ENCODE measurements around the gene SHQ1. TPM values are rescaled to one million over a fixed set of nuclear protein-coding genes. Genes with fewer than 3 reads are reported as not detected.

The SHQ1 gene
- total and polyA plus RNA-seq, 9 of the 15 experiments (the other 6 are each of a cell fraction or from before 2014, with no cell fraction given), result 9.2 to 25.0 (median 14.1) TPM

DNA sequence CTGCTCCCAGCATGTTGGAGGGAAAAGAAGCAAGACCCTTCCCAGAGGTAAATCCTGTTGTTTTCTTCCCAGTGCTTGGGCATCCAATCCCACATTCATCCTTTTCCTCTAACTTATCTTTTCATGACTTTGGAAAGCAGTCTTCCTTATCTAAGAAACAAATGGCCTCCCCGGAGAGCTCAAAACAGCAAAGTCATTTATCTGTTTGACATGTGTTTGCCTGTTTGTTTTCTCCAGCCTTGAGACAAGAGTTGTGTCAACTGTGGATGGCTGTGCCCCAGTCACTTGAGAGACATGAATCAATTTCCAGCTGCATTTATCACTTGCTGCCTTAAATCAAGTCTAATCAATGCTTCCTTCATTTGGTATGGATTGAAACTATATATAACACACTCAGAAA, 103.9 kb downstream of the SHQ1 start (continued):
- no peak for TF ChIP-seq PTRF (tag; IDR thresholded peaks at IDR 0.05)
- TF ChIP-seq, protein P1, sequence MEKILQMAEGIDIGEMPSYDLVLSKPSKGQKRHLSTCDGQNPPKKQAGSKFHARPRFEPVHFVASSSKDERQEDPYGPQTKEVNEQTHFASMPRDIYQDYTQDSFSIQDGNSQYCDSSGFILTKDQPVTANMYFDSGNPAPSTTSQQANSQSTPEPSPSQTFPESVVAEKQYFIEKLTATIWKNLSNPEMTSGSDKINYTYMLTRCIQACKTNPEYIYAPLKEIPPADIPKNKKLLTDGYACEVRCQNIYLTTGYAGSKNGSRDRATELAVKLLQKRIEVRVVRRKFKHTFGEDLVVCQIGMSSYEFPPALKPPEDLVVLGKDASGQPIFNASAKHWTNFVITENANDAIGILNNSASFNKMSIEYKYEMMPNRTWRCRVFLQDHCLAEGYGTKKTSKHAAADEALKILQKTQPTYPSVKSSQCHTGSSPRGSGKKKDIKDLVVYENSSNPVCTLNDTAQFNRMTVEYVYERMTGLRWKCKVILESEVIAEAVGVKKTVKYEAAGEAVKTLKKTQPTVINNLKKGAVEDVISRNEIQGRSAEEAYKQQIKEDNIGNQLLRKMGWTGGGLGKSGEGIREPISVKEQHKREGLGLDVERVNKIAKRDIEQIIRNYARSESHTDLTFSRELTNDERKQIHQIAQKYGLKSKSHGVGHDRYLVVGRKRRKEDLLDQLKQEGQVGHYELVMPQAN (IDR thresholded peaks at IDR 0.05; ENCODE audit: borderline replicate concordance), result no peak
- TF ChIP-seq, protein P2, sequence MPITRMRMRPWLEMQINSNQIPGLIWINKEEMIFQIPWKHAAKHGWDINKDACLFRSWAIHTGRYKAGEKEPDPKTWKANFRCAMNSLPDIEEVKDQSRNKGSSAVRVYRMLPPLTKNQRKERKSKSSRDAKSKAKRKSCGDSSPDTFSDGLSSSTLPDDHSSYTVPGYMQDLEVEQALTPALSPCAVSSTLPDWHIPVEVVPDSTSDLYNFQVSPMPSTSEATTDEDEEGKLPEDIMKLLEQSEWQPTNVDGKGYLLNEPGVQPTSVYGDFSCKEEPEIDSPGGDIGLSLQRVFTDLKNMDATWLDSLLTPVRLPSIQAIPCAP (CRISPR knock-in tag; IDR thresholded peaks at IDR 0.05; ENCODE audit: borderline replicate concordance), result no peak
- 0 out of 2 replicates have a peak, but pooled peaks have one; percentile 43 for TF ChIP-seq ZNF584 (CRISPR knock-in tag; IDR thresholded peaks at IDR 0.05; ENCODE audit: low read depth)
- TF ChIP-seq ILF3 (IDR thresholded peaks at IDR 0.05; ENCODE audit: borderline replicate concordance), result no peak
- no peak for TF ChIP-seq ZNF41 (CRISPR knock-in tag; conservative IDR thresholded peaks at IDR 0.05)
- no peak for TF ChIP-seq JUN (IDR thresholded peaks at IDR 0.05; ENCODE audit: borderline replicate concordance, low read depth, low read length)
- TF ChIP-seq JUN (CRISPR knock-in tag; IDR thresholded peaks at IDR 0.05; ENCODE audit: borderline replicate concordance), result no peak
- peak; percentile 87; the same call in 1 of the 2 replicates for TF ChIP-seq HDAC2 (IDR thresholded peaks at IDR 0.05)
- TF ChIP-seq, protein P3, sequence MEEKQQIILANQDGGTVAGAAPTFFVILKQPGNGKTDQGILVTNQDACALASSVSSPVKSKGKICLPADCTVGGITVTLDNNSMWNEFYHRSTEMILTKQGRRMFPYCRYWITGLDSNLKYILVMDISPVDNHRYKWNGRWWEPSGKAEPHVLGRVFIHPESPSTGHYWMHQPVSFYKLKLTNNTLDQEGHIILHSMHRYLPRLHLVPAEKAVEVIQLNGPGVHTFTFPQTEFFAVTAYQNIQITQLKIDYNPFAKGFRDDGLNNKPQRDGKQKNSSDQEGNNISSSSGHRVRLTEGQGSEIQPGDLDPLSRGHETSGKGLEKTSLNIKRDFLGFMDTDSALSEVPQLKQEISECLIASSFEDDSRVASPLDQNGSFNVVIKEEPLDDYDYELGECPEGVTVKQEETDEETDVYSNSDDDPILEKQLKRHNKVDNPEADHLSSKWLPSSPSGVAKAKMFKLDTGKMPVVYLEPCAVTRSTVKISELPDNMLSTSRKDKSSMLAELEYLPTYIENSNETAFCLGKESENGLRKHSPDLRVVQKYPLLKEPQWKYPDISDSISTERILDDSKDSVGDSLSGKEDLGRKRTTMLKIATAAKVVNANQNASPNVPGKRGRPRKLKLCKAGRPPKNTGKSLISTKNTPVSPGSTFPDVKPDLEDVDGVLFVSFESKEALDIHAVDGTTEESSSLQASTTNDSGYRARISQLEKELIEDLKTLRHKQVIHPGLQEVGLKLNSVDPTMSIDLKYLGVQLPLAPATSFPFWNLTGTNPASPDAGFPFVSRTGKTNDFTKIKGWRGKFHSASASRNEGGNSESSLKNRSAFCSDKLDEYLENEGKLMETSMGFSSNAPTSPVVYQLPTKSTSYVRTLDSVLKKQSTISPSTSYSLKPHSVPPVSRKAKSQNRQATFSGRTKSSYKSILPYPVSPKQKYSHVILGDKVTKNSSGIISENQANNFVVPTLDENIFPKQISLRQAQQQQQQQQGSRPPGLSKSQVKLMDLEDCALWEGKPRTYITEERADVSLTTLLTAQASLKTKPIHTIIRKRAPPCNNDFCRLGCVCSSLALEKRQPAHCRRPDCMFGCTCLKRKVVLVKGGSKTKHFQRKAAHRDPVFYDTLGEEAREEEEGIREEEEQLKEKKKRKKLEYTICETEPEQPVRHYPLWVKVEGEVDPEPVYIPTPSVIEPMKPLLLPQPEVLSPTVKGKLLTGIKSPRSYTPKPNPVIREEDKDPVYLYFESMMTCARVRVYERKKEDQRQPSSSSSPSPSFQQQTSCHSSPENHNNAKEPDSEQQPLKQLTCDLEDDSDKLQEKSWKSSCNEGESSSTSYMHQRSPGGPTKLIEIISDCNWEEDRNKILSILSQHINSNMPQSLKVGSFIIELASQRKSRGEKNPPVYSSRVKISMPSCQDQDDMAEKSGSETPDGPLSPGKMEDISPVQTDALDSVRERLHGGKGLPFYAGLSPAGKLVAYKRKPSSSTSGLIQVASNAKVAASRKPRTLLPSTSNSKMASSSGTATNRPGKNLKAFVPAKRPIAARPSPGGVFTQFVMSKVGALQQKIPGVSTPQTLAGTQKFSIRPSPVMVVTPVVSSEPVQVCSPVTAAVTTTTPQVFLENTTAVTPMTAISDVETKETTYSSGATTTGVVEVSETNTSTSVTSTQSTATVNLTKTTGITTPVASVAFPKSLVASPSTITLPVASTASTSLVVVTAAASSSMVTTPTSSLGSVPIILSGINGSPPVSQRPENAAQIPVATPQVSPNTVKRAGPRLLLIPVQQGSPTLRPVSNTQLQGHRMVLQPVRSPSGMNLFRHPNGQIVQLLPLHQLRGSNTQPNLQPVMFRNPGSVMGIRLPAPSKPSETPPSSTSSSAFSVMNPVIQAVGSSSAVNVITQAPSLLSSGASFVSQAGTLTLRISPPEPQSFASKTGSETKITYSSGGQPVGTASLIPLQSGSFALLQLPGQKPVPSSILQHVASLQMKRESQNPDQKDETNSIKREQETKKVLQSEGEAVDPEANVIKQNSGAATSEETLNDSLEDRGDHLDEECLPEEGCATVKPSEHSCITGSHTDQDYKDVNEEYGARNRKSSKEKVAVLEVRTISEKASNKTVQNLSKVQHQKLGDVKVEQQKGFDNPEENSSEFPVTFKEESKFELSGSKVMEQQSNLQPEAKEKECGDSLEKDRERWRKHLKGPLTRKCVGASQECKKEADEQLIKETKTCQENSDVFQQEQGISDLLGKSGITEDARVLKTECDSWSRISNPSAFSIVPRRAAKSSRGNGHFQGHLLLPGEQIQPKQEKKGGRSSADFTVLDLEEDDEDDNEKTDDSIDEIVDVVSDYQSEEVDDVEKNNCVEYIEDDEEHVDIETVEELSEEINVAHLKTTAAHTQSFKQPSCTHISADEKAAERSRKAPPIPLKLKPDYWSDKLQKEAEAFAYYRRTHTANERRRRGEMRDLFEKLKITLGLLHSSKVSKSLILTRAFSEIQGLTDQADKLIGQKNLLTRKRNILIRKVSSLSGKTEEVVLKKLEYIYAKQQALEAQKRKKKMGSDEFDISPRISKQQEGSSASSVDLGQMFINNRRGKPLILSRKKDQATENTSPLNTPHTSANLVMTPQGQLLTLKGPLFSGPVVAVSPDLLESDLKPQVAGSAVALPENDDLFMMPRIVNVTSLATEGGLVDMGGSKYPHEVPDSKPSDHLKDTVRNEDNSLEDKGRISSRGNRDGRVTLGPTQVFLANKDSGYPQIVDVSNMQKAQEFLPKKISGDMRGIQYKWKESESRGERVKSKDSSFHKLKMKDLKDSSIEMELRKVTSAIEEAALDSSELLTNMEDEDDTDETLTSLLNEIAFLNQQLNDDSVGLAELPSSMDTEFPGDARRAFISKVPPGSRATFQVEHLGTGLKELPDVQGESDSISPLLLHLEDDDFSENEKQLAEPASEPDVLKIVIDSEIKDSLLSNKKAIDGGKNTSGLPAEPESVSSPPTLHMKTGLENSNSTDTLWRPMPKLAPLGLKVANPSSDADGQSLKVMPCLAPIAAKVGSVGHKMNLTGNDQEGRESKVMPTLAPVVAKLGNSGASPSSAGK (IDR thresholded peaks at IDR 0.05), result no peak
- no peak for TF ChIP-seq ZNF274 (IDR thresholded peaks at IDR 0.05; ENCODE audit: borderline replicate concordance, low read depth, low read length)
- TF ChIP-seq ZNF668 (CRISPR knock-in tag; IDR thresholded peaks at IDR 0.05), result no peak
- TF ChIP-seq, protein P4, sequence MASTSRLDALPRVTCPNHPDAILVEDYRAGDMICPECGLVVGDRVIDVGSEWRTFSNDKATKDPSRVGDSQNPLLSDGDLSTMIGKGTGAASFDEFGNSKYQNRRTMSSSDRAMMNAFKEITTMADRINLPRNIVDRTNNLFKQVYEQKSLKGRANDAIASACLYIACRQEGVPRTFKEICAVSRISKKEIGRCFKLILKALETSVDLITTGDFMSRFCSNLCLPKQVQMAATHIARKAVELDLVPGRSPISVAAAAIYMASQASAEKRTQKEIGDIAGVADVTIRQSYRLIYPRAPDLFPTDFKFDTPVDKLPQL (IDR thresholded peaks at IDR 0.05; ENCODE audit: extremely low read depth, insufficient read length), result no peak
- no peak for TF ChIP-seq SMARCB1 (IDR thresholded peaks at IDR 0.05; ENCODE audit: insufficient read length, low read depth)
